H4 (cell line): ENCODE results near the gene MACROH2A1. TPM values are rescaled to one million over a fixed set of nuclear protein-coding genes. Genes with fewer than 3 reads are reported as not detected.
A peak's percentile ranks its signal among the peaks of the same experiment; 100 is the strongest.

Experiments
- DNase-seq: peaks from one replicate; pipeline ENCODE4 v3.0.0-alpha.2; 2015; ENCODE audit warnings: low spot score
- total RNA-seq: library from RNA; depleted of rRNA; stranded (reverse); fragments of >200 nt; shearing (Covaris generic); gene quantifications from 2 replicates; pipeline ENCODE4 v1.2.3, GENCODE V29; 2014

Gene MACROH2A1
- total RNA-seq, 1 experiment from 2014 or later = 270 TPM

DNA sequence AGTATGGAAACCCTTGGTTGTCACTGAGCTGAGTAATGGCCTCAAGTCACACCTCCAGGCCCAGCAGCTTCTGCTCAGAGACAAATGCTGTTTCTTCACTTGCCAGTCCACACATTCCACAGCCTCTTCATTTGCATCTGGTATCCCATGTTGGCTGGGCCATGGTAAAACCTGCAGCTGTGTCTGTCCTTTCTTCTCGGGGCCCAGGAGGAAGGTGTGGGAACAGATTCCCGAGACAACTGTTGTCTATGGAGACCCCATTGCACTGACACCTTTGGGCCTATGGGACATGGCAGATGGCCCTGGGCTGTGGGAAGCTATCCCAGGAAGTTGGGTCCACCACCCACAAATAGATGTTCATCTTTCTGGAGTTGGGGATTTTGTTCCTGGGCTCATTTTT, 85.1 kb downstream of the MACROH2A1 start:
- DNase-seq = no peak

GRCh38 chr5:135313405-135313804, 85.6 kb downstream of the MACROH2A1 start:
- DNase-seq = no peak

GRCh38 chr5:135312255-135312935, 86.6 kb downstream of the MACROH2A1 start:
- no peak for DNase-seq

DNA sequence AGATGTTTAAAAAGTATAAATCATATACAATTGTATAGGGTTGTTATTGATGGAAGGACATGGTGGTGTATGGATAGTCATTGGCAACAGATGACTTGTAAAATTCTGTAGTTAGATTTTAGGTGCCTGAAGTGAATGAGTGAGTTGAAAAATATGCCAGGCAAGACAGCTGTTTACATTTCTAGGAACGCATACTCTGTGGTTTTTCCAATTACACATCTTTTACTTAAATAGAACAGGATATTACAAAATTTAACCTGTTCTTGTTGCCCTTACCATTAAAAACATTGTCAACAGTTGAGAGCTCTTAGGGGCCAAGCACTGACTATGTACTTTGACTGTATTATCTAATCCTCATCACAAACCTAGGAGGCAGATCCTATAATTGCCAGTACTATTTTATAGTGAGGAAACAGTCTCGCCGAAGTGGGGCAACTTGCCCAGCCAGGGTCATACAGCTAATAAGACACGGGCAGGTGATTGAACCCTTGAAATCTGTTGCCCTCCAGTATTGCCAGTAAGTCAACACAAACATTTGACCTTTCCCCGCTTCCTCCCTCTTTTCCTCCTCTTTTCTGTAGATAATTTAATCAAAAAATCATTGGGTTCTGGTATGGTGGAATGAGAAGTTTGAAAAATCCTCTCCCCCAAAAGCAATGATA, 88.6 kb downstream of the MACROH2A1 start:
- DNase-seq = peak; percentile 53

DNA sequence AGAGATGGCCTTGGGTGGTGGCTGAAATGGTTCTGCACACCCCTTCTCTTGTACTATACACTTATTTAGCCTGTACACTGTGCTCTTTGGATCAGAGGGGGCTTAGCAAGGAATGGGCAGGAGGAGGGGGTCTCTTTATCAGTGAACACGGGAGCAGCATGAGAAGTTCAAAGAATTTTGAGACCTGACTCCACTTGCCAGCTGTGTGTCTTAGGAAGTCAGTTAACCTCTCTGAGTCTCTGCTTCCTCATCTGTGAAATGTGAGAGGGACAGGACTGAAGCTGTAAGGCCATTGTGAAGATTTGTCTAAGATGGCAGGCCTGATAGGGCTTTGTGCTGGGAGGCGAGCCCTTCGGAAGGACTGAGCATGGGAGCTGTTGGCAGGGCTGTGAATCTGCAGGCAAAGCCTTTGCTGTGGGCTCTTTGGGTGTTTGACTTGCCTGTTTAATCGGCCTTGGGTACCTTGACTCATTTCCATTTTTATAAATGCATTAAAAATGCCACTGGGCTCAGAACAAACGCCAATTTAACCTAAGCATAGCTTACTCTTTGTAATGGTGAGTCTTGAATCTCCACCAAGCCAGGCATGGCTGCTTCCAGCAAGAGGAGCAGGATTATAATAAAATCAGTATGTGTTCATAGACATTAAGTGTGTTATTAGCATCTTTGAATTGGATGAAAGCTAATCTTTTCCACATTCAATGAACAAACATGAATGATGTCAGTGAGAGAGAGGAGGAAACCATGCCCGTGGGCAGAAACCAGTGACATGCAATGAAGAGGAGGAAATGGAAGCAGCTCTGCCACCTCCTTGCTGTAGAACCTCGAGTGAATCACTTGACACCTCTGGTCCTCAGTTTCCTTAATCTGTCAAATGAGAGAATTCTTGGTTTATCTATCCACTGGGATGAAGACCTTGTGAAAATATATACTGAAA, 89.4 kb downstream of the MACROH2A1 start:
- peak; percentile 11 for DNase-seq

DNA sequence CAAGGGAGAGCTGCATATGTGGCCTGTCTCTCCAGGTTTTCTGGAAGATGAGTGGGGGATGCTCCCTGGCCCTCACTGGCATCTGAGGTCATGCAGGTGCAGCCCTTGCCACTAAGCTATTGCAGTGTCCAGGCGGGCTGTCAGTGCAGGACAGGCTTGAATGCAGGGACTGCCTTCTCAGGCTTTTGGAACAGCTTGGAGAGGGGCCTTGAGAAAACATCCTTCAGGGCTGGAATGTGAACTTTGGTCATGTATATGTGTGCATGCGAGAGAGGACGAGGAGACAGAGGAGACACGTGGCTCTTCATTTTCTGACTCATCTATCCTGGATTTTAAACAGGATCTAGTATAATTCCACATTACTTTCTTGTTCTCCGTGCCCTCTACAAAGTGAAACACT, 90.3 kb downstream of the MACROH2A1 start:
- DNase-seq = peak; percentile 31

GRCh38 chr5:135308245-135308644, 90.8 kb downstream of the MACROH2A1 start:
- peak; percentile 53 for DNase-seq

- peak; percentile 6 for DNase-seq
Observed at GRCh38 chr5:135307143-135307903, 91.7 kb downstream of the MACROH2A1 start.

- no peak for DNase-seq
Observed at GRCh38 chr5:135306557-135306956, 92.5 kb downstream of the MACROH2A1 start.

DNA sequence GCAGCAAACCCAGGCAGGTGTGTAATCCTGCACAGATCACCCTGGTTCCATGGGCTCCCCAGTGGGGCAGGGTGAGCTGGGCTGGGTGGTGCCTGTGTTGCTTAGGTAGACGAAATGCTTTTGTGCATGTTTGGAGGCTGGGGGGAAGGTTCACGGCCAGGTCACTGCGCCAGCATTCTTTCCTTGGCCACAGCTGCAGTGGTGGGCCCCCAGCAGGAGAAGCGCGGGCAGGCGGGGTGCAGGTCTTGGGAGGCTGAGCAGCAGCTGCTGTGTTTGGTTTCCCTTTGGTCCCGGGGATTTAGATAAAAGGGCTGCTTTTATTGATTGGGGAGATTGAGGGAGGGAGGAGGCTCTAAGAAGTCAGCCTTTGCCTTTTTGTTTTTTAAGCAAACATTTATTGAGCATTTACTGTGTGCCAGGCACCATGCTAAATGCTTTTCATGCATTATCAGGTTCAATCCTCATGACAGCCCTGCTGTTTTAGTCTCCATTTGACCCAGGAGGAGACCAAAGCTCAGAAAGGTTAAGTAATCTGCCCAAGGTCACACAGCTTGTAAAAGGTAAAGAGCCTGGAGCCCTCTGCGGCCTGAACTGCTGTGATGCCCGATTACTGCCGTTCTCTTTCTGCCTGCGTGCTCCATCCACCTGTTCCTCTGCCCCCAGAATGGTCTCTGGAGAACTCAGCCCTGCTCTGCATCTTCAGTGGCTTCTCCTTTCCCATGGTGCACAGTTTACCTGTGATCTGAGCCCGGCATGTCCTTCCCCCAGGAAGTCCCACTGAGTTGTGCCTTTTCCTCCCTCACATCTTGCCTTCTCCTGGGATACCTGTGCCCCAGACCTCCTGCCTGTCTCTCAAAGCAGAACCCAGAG, 94.4 kb downstream of the MACROH2A1 start:
- peak; percentile 41 for DNase-seq

- DNase-seq = no peak
Observed at GRCh38 chr5:135303582-135304173, 95.4 kb downstream of the MACROH2A1 start.

DNA sequence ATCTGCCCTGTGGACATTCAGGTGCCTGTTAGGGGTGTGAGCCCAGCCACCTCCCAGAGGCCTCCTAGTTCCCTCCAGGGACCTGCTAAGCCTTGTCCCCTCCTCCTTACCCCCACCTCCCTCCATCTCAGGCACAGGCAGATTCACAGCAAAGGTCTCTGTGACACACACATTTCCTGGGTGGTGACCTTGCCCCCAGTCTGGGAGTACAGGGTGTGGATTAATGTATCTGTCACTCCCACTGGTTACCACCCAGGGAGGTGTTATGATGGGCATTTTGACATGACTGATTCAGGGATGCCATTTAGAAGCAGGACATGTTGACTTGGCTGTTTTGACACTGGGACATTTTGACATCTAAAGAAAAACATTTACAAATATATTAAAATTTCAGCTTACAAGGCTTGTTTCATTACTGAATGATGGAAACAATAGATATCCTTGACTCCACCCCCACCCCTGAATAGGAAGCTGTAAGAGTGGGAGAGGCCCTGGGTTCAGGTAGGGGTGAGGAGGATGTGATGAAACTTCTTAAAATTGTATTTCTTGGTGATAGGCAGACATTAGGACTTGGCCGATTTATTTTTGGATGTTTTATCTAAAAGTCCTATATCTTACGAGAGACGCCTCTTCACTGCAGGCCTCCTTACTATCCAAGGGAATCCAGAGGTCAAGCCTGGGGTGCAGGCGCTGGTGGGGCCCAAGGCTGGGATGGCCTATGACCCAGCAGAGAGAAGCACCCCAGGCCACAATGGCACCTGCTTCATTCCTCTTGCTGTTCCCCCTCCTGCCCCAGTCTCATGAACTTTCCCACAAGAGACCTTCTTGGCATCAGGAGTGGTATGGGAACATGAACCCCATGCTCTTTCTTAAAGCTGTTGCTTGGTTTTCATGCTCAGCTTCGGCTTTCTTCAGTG, 101.9 kb downstream of the MACROH2A1 start:
- no peak for DNase-seq

DNA sequence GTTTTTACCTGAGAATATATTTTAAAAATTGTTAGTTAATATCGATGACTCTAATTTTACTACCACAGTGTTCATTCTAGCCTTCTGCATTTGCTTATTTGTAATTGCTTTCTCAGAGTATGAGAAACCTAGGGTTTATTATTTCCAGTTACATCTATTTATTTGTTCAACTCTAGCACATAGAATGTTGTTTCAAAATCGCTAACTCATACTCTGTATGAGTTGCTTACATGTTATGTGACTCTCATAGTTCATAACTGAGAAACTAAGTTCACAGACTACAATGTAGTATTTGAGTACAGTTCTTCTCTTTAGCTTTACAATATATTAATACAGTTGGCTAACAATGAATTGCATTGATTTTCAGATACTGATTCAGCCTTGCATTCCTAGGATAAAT, 103.2 kb downstream of the MACROH2A1 start:
- no peak for DNase-seq

DNA sequence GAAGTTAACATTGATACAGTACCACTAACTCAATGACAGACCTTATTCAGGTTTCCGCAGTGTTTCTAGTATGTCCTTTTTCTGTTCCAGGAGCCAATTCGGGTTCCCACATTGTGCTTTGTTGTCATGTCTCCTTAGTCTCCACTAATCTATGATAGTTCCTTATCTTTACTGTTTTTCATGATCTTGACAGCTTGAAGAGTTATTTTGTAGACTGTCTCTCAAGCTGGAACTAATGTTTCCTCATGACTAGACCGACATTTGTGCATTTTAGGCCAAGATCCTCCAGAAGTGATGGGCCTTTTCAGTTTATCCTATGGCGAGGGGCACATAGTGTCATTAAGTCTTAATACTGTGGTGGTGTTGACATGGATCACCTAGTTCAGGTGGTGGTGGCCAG, 104.2 kb downstream of the MACROH2A1 start:
- DNase-seq = no peak

GRCh38 chr5:135289651-135290050, 109.4 kb downstream of the MACROH2A1 start:
- DNase-seq = no peak

GRCh38 chr5:135287551-135287950, 111.5 kb downstream of the MACROH2A1 start:
- DNase-seq = no peak
